ENCODE data around the gene SCAMP4. TPM values are rescaled to one million over a fixed set of nuclear protein-coding genes. Genes with fewer than 3 reads are reported as not detected.

The SCAMP4 gene
- total and polyA plus RNA-seq, 2 of the 13 experiments (the other 11 are each of a cell fraction or from before 2014, with no cell fraction given) = 10.7 to 13.7 TPM

GRCh38 chr19:1942078-1942933, 37.1 kb downstream of the SCAMP4 start (continued):
- TF ChIP-seq ZNF790 (CRISPR knock-in tag; IDR thresholded peaks at IDR 0.05; ENCODE audit: borderline replicate concordance) (no peak), SOX5 (CRISPR knock-in tag; IDR thresholded peaks at IDR 0.05; ENCODE audit: borderline replicate concordance) (peak; percentile 57), ZFX (CRISPR knock-in tag; IDR thresholded peaks at IDR 0.05; ENCODE audit: low read depth) (peak; percentile 92), PHF21A (CRISPR knock-in tag; IDR thresholded peaks at IDR 0.05) (0 out of 2 replicates have a peak, but pooled peaks have one; percentile 40), ZNF609 (CRISPR knock-in tag; IDR thresholded peaks at IDR 0.05; ENCODE audit: borderline replicate concordance) (peak; percentile 61), GABPA (IDR thresholded peaks at IDR 0.05; ENCODE audit: low read depth, low read length) (peak; percentile 52), GABPA (CRISPR knock-in tag; IDR thresholded peaks at IDR 0.05; ENCODE audit: low read depth) (peak; percentile 85), ZNF350 (CRISPR knock-in tag; IDR thresholded peaks at IDR 0.05; ENCODE audit: borderline replicate concordance, low read depth) (peak; percentile 73; the same call in 1 of the 2 replicates), ZFY (CRISPR knock-in tag; IDR thresholded peaks at IDR 0.05) (peak; percentile 80), JDP2 (CRISPR knock-in tag; IDR thresholded peaks at IDR 0.05; ENCODE audit: borderline replicate concordance) (no peak), NRL (CRISPR knock-in tag; IDR thresholded peaks at IDR 0.05; ENCODE audit: borderline replicate concordance) (peak; percentile 52; the same call in 1 of the 2 replicates), CREBL2 (CRISPR knock-in tag; IDR thresholded peaks at IDR 0.05; ENCODE audit: borderline replicate concordance) (no peak), NR1H2 (CRISPR knock-in tag; IDR thresholded peaks at IDR 0.05; ENCODE audit: borderline replicate concordance, low read depth) (no peak), TOPORS (CRISPR knock-in tag; IDR thresholded peaks at IDR 0.05) (no peak), ZNF510 (CRISPR knock-in tag; IDR thresholded peaks at IDR 0.05; ENCODE audit: low read depth) (peak; percentile 78; the same call in 1 of the 2 replicates), ZNF441 (CRISPR knock-in tag; IDR thresholded peaks at IDR 0.05; ENCODE audit: borderline replicate concordance) (0 out of 2 replicates have a peak, but pooled peaks have one; percentile 19), CC2D1A (CRISPR knock-in tag; IDR thresholded peaks at IDR 0.05) (no peak)
- TF ChIP-seq, protein P1, sequence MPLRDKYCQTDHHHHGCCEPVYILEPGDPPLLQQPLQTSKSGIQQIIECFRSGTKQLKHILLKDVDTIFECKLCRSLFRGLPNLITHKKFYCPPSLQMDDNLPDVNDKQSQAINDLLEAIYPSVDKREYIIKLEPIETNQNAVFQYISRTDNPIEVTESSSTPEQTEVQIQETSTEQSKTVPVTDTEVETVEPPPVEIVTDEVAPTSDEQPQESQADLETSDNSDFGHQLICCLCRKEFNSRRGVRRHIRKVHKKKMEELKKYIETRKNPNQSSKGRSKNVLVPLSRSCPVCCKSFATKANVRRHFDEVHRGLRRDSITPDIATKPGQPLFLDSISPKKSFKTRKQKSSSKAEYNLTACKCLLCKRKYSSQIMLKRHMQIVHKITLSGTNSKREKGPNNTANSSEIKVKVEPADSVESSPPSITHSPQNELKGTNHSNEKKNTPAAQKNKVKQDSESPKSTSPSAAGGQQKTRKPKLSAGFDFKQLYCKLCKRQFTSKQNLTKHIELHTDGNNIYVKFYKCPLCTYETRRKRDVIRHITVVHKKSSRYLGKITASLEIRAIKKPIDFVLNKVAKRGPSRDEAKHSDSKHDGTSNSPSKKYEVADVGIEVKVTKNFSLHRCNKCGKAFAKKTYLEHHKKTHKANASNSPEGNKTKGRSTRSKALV (CRISPR knock-in tag; IDR thresholded peaks at IDR 0.05) = no peak; the same call in 1 of the 2 replicates

Measured in HepG2 (cell line).